ENCODE results near the gene LLGL1.

LLGL1 gene

DNA sequence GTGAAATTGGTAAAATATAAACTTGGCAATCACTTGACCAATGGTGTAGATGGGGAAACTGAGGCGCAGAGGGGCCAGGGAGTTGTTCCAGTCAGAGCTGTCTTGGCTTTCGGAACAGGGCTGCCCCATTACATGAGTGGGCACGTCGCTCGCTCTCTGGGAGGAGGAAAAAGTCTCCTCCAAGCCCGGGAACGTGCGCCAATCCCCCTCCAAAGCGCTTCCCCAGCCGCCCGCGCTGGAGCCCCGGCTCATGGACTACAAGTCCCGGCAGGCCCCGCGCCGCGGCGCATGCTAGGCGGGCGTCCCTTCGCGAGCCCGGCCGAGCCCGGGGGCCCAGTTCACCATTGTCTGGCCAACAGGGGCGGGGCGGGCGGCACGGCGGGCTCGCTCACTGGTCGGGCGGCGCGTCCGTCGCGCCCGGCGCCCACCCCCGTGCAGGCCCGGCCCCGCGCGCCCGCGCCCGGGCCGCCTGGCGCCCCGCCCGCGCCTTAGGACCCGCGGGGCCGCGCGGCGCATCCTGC, at the start of gene LLGL1:
Gene LLGL1 (plus strand): TSS at position 515 of the 521 bp plus-strand sequence. CDS start 48 bp downstream, outside the sequence.
- TF ChIP-seq CTCF (IDR thresholded peaks at IDR 0.05; ENCODE audit: borderline replicate concordance, insufficient read depth, low read depth, low read length): no peak
- H3K4me3 ChIP-seq (ENCODE audit: low read depth, low read length): peak within 1 kb of the TSS; percentile 56

GRCh38 chr17:18176176-18176575, 49.3 kb upstream of the LLGL1 start:
- no peak for TF ChIP-seq CTCF (IDR thresholded peaks at IDR 0.05; ENCODE audit: borderline replicate concordance, insufficient read depth, low read depth, low read length)
- no peak overlapping the region for H3K4me3 ChIP-seq (ENCODE audit: low read depth, low read length)

- H3K4me3 ChIP-seq (ENCODE audit: low read depth, low read length): no peak overlapping the region
- no peak for TF ChIP-seq CTCF (IDR thresholded peaks at IDR 0.05; ENCODE audit: borderline replicate concordance, insufficient read depth, low read depth, low read length)
Observed at GRCh38 chr17:18177133-18177532, 48.3 kb upstream of the LLGL1 start.

DNA sequence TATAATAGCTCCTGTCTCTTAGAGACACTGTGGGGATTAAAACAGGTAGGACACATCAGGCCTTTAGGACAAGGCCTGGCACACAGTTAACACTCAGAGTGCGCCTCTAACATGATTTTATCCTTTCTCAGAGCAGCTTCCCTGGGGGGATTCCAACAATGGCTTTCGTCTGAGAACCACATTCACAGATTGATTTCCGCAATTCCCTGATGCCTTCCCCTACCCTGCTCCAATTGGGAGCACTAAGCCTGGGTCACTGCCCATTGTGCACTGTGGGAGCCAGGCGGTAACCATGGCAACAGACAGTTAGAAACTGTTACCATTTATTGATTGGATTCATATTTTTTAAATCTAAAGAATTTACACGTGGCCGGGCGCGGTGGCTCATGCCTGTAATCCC, 47.7 kb upstream of the LLGL1 start:
- TF ChIP-seq CTCF (IDR thresholded peaks at IDR 0.05; ENCODE audit: borderline replicate concordance, insufficient read depth, low read depth, low read length): no peak
- H3K4me3 ChIP-seq (ENCODE audit: low read depth, low read length): no peak overlapping the region

- H3K4me3 ChIP-seq (ENCODE audit: low read depth, low read length): no peak overlapping the region
- TF ChIP-seq CTCF (IDR thresholded peaks at IDR 0.05; ENCODE audit: borderline replicate concordance, insufficient read depth, low read depth, low read length): no peak
Observed at GRCh38 chr17:18179196-18179595, 46.2 kb upstream of the LLGL1 start.

- no peak for TF ChIP-seq CTCF (IDR thresholded peaks at IDR 0.05; ENCODE audit: borderline replicate concordance, insufficient read depth, low read depth, low read length)
- no peak overlapping the region for H3K4me3 ChIP-seq (ENCODE audit: low read depth, low read length)
Observed at GRCh38 chr17:18179804-18180203, 45.6 kb upstream of the LLGL1 start.

DNA sequence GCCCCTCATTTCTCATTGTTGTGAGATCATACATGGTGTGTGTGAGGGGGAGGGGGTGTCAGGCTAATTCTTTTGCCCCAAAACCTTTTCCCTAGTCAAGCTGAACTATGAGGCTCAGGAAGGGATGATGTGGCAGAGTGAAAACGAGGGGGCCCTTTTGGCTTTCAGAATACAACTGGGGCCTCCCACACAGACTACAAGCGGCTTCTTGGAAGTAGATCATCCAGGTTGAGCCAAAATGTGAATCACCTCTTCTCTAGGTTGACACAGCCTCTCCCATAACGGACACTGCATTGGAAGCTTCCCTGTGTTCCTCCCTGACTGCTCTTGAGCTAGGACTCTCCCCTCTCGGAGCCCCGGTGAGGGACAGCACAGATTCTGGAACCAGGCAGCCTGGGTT, 44.1 kb upstream of the LLGL1 start:
- no peak for TF ChIP-seq CTCF (IDR thresholded peaks at IDR 0.05; ENCODE audit: borderline replicate concordance, insufficient read depth, low read depth, low read length)
- H3K4me3 ChIP-seq (ENCODE audit: low read depth, low read length): no peak overlapping the region

Data from GM12875 (cell line).